ENCODE measurements around the gene PRH1. TPM values are rescaled to one million over a fixed set of nuclear protein-coding genes. Genes with fewer than 3 reads are reported as not detected.

Gene PRH1
- 21.8 and 27.1 TPM in 2 replicates for total RNA-seq

GRCh38 chr12:10884086-10884725 lies at the start of gene PRH1:
PRH1 (minus strand) TSS chr12:10884255; CDS start chr12:10884217, 38 bp downstream.

GRCh38 chr12:10928746-10929286 lies 44.8 kb upstream of the PRH1 start, which contains the start of gene PRH2:
PRH2 (plus strand) TSS chr12:10929236; CDS start chr12:10929274, 38 bp downstream.

GRCh38 chr12:10909462-10909861 lies 25.4 kb upstream of the PRH1 start, which contains the start of gene TAS2R13:
TAS2R13 (minus strand) TSS chr12:10909562; CDS start chr12:10909298, 264 bp downstream.

GRCh38 chr12:10849425-10849878 lies 34.6 kb downstream of the PRH1 start, which contains the start of gene PRR4:
PRR4 (minus strand) TSS chr12:10849475; CDS start chr12:10849437, 38 bp downstream.

Other genes with a start within 250 kb of the PRH1 start
- 0.25 and 0.66 TPM in 2 replicates for gene STYK1, start 210.2 kb downstream of the PRH1 start, total RNA-seq
- 60.9 and 81.4 TPM in 2 replicates for gene YBX3, start 160.9 kb downstream of the PRH1 start, total RNA-seq
- not detected in 2 replicates for gene TAS2R7, start 81.6 kb downstream of the PRH1 start, total RNA-seq
- gene TAS2R8, start 77.0 kb downstream of the PRH1 start, total RNA-seq = not detected in 2 replicates
- 0.12 TPM in 1 of 2 replicates, not detected in the other for gene TAS2R9, start 74.1 kb downstream of the PRH1 start, total RNA-seq
- 0.44 and 0.50 TPM in 2 replicates for gene TAS2R10, start 57.9 kb downstream of the PRH1 start, total RNA-seq
- 1.1 and 1.4 TPM in 2 replicates for gene PRR4, start 34.8 kb downstream of the PRH1 start, total RNA-seq
- gene TAS2R13, start 25.3 kb upstream of the PRH1 start, total RNA-seq = 1.5 and 2.3 TPM in 2 replicates
- 0.22 and 0.50 TPM in 2 replicates for gene PRH2, start 45.0 kb upstream of the PRH1 start, total RNA-seq
- 2.9 and 3.6 TPM in 2 replicates for gene TAS2R14, start 55.0 kb upstream of the PRH1 start, total RNA-seq
- gene TAS2R50, start 102.7 kb upstream of the PRH1 start, total RNA-seq = 3.5 and 4.2 TPM in 2 replicates
- 3.9 and 5.8 TPM in 2 replicates for gene TAS2R20, start 114.0 kb upstream of the PRH1 start, total RNA-seq
- 7.9 and 10.8 TPM in 2 replicates for gene TAS2R19, start 138.4 kb upstream of the PRH1 start, total RNA-seq
- gene TAS2R31, start 147.2 kb upstream of the PRH1 start, total RNA-seq = 5.7 and 8.2 TPM in 2 replicates
- gene TAS2R46, start 178.0 kb upstream of the PRH1 start, total RNA-seq = 2.6 and 4.8 TPM in 2 replicates
- gene TAS2R43, start 208.1 kb upstream of the PRH1 start, total RNA-seq = 3.5 and 5.3 TPM in 2 replicates

All from uterine smooth muscle cell (primary cell).